ENCODE data around the gene OAS1. TPM values are rescaled to one million over a fixed set of nuclear protein-coding genes. Genes with fewer than 3 reads are reported as not detected.

OAS1 gene
- total and polyA plus RNA-seq, 2 donors (not counting 3 experiments of a cell fraction or from before 2014, with no cell fraction given) = 5.7 to 6.4 TPM

- FAIRE-seq (no peak), DNase-seq (ENCODE audit: low read depth, low spot score) (no peak)
- H3K27me3 ChIP-seq (ENCODE audit: control insufficient read depth in 2 of 2, insufficient read depth in 2 of 2, low read length in 2 of 2) = peaks cover 0 to 1% of the 10 kb centered on the region in 2 experiments
- no peaks in the 10 kb centered on the region for H3K79me2 ChIP-seq (ENCODE audit: control insufficient read depth, insufficient read depth, low read length)
- no peak overlapping the region for H2AFZ ChIP-seq (ENCODE audit: low read depth, low read length)
- POLR2A ChIA-PET = no interaction called here
- no peak overlapping the region for H3K9ac ChIP-seq (replicated peaks; ENCODE audit: extremely low read depth, insufficient read depth, low read length)
- intact Hi-C loops (cut with micrococcal nuclease) = no loop called here
- H3K4me3 ChIP-seq (replicated peaks in 1 of 3; ENCODE audit: insufficient read depth in 1 of 3, low read depth in 1 of 3, low read length in 3 of 3) = no peak overlapping the region
- H3K9me1 ChIP-seq (replicated peaks; ENCODE audit: control insufficient read depth, extremely low read depth, insufficient read depth, low read length) = no peaks in the 10 kb centered on the region
- no peaks in the 10 kb centered on the region for H3K9me3 ChIP-seq (replicated peaks; ENCODE audit: control insufficient read depth, insufficient read depth, low read length)
- no peaks in the 10 kb centered on the region for H3K36me3 ChIP-seq (ENCODE audit: control insufficient read depth in 2 of 2, extremely low read depth in 1 of 2, insufficient read depth in 2 of 2, low read length in 2 of 2)
- no TSS peak for BruUV-seq (replicated peaks)
- H3K27ac ChIP-seq (ENCODE audit: insufficient read depth, low read depth, low read length) = no peak overlapping the region
- no peaks in the 10 kb centered on the region for H4K20me1 ChIP-seq (replicated peaks; ENCODE audit: control insufficient read depth, extremely low read depth, insufficient read depth, low read length)
- H3K4me1 ChIP-seq (ENCODE audit: control insufficient read depth, extremely low read depth, insufficient read depth, low read length) = no peaks in the 10 kb centered on the region
- dilution Hi-C loops (cut with MboI; ENCODE audit: extremely low pct_ligation_motif_present, low sequenced_read_pairs) = no loop called here
- CTCF ChIA-PET = interaction anchor here (1.3 to 3.0 kb wide), 3 partner anchors 33 to 60 kb away, joined by 3 to 12 read pairs (median 7); no protein-coding TSS in a partner anchor
- TF ChIP-seq CTCF (IDR thresholded peaks at IDR 0.05; ENCODE audit: extremely low read depth in 1 of 2, insufficient read depth in 1 of 2, low read depth in 1 of 2, low read length in 2 of 2) = no peak
- H3K4me2 ChIP-seq (ENCODE audit: insufficient read depth, low read length) = no peak overlapping the region
Measured at GRCh38 chr12:112933129-112933505, 26.4 kb downstream of the OAS1 start.

DNA sequence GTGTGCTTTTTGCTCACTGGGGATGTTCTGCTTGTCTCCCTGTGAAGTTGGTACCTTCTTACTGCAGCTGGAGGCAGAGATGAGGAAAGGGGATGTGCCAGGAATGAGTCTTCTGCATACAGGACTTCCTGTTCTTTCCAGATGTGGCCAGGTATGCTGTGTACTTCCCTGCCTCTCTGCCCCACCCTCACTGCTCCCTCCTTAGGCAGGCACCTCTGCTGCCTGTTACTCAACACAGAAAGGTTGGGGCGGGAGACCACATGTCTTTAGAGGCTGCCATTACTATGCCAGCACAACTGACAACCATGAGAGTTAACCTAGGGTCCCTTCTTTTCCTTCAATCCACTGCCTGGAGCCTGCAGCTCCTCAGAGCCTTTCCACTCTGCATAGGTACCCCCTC, 29.5 kb downstream of the OAS1 start:
- no peak overlapping the region for H3K27ac ChIP-seq (ENCODE audit: insufficient read depth, low read depth, low read length)
- TF ChIP-seq MYC (IDR thresholded peaks at IDR 0.05; ENCODE audit: low read depth, low read length) (no peak), JUN (IDR thresholded peaks at IDR 0.05; ENCODE audit: borderline replicate concordance, insufficient read depth, insufficient read length, low read depth) (no peak), EZH2 (IDR thresholded peaks at IDR 0.05; ENCODE audit: borderline replicate concordance, low read depth, low read length, severe bottlenecking) (no peak), FOS (IDR thresholded peaks at IDR 0.05; ENCODE audit: borderline replicate concordance, insufficient read depth, low read length) (no peak), CTCF (IDR thresholded peaks at IDR 0.05; ENCODE audit: extremely low read depth in 1 of 2, insufficient read depth in 1 of 2, low read depth in 1 of 2, low read length in 2 of 2) (no peak), POLR2A (IDR thresholded peaks at IDR 0.05; ENCODE audit: low read depth, low read length) (no peak), GATA2 (IDR thresholded peaks at IDR 0.05; ENCODE audit: insufficient read depth, insufficient read length, low read depth, low read length) (no peak)
- H3K36me3 ChIP-seq (ENCODE audit: control insufficient read depth in 2 of 2, extremely low read depth in 1 of 2, insufficient read depth in 2 of 2, low read length in 2 of 2) = no peaks in the 10 kb centered on the region
- peaks cover 5% of the 10 kb centered on the region for H3K4me1 ChIP-seq (ENCODE audit: control insufficient read depth, extremely low read depth, insufficient read depth, low read length)
- no peaks in the 10 kb centered on the region for H4K20me1 ChIP-seq (replicated peaks; ENCODE audit: control insufficient read depth, extremely low read depth, insufficient read depth, low read length)
- BruUV-seq (replicated peaks) = no TSS peak
- no peaks in the 10 kb centered on the region for H3K79me2 ChIP-seq (ENCODE audit: control insufficient read depth, insufficient read depth, low read length)
- no peaks in the 10 kb centered on the region for H3K9me3 ChIP-seq (replicated peaks; ENCODE audit: control insufficient read depth, insufficient read depth, low read length)
- DNase-seq (ENCODE audit: low read depth, low spot score) = no peak
- no peak overlapping the region for H3K4me2 ChIP-seq (ENCODE audit: insufficient read depth, low read length)
- no peak for FAIRE-seq
- no peak overlapping the region for H3K4me3 ChIP-seq (replicated peaks in 1 of 3; ENCODE audit: insufficient read depth in 1 of 3, low read depth in 1 of 3, low read length in 3 of 3)
- no peaks in the 10 kb centered on the region for H3K9me1 ChIP-seq (replicated peaks; ENCODE audit: control insufficient read depth, extremely low read depth, insufficient read depth, low read length)
- ChIA-PET POLR2A (no interaction called here), CTCF (no interaction called here)
- dilution Hi-C loops (cut with MboI; ENCODE audit: extremely low pct_ligation_motif_present, low sequenced_read_pairs) = no loop called here
- H3K27me3 ChIP-seq (ENCODE audit: control insufficient read depth in 2 of 2, insufficient read depth in 2 of 2, low read length in 2 of 2) = peaks cover 0 to 1% of the 10 kb centered on the region in 2 experiments
- no peak overlapping the region for H3K9ac ChIP-seq (replicated peaks; ENCODE audit: extremely low read depth, insufficient read depth, low read length)
- H2AFZ ChIP-seq (ENCODE audit: low read depth, low read length) = no peak overlapping the region
- intact Hi-C loops (cut with micrococcal nuclease) = no loop called here

Data from endothelial cell of umbilical vein (primary cell).